Measurements from ENCODE around the gene PTPRD.

PTPRD gene

GRCh38 chr9:9799287-9799686 is 813.5 kb downstream of the PTPRD start:
- no peaks in the 10 kb centered on the region for H3K9me3 ChIP-seq (ENCODE audit: control insufficient read depth, insufficient read depth, low read length)
- 0 out of 2 replicates have a peak, but pooled peaks cover 4% of the 10 kb centered on the region for H3K4me1 ChIP-seq (ENCODE audit: insufficient read depth, low read length)
- no peak overlapping the region for H3K9ac ChIP-seq (ENCODE audit: low read depth, low read length)
- no peaks in the 10 kb centered on the region for H3K36me3 ChIP-seq (ENCODE audit: insufficient read depth, low read length)

GRCh38 chr9:9792144-9792857 is 820.5 kb downstream of the PTPRD start:
- no peak overlapping the region for H3K9ac ChIP-seq (ENCODE audit: low read depth, low read length)
- no peaks in the 10 kb centered on the region for H3K36me3 ChIP-seq (ENCODE audit: insufficient read depth, low read length)
- no peaks in the 10 kb centered on the region for H3K9me3 ChIP-seq (ENCODE audit: control insufficient read depth, insufficient read depth, low read length)
- H3K4me1 ChIP-seq (ENCODE audit: insufficient read depth, low read length), result no peaks in the 10 kb centered on the region

- H3K9me3 ChIP-seq (ENCODE audit: control insufficient read depth, insufficient read depth, low read length), result no peaks in the 10 kb centered on the region
- no peaks in the 10 kb centered on the region for H3K36me3 ChIP-seq (ENCODE audit: insufficient read depth, low read length)
- H3K4me1 ChIP-seq (ENCODE audit: insufficient read depth, low read length), result no peaks in the 10 kb centered on the region
- H3K9ac ChIP-seq (ENCODE audit: low read depth, low read length), result no peak overlapping the region
Measured at GRCh38 chr9:9791611-9792010, 821.2 kb downstream of the PTPRD start.

GRCh38 chr9:9790216-9790872 is 822.5 kb downstream of the PTPRD start:
- Histone ChIP-seq H3K36me3 (ENCODE audit: insufficient read depth, low read length) (no peaks in the 10 kb centered on the region), H3K9me3 (ENCODE audit: control insufficient read depth, insufficient read depth, low read length) (no peaks in the 10 kb centered on the region), H3K9ac (ENCODE audit: low read depth, low read length) (no peak overlapping the region), H3K4me1 (ENCODE audit: insufficient read depth, low read length) (no peaks in the 10 kb centered on the region)

- Histone ChIP-seq H3K9ac (ENCODE audit: low read depth, low read length) (no peak overlapping the region), H3K9me3 (ENCODE audit: control insufficient read depth, insufficient read depth, low read length) (no peaks in the 10 kb centered on the region), H3K36me3 (ENCODE audit: insufficient read depth, low read length) (no peaks in the 10 kb centered on the region), H3K4me1 (ENCODE audit: insufficient read depth, low read length) (no peaks in the 10 kb centered on the region)
Measured at GRCh38 chr9:9783711-9784110, 829.1 kb downstream of the PTPRD start.

- no peaks in the 10 kb centered on the region for H3K9me3 ChIP-seq (ENCODE audit: control insufficient read depth, insufficient read depth, low read length)
Measured at GRCh38 chr9:9783211-9783610, 829.6 kb downstream of the PTPRD start.

GRCh38 chr9:9778293-9778692 is 834.5 kb downstream of the PTPRD start:
- H3K9ac ChIP-seq (ENCODE audit: low read depth, low read length), result no peak overlapping the region
- no peaks in the 10 kb centered on the region for H3K4me1 ChIP-seq (ENCODE audit: insufficient read depth, low read length)
- H3K36me3 ChIP-seq (ENCODE audit: insufficient read depth, low read length), result no peaks in the 10 kb centered on the region
- no peaks in the 10 kb centered on the region for H3K9me3 ChIP-seq (ENCODE audit: control insufficient read depth, insufficient read depth, low read length)

More at GRCh38 chr9:9783211-9783610, 829.6 kb downstream of the PTPRD start:
- Histone ChIP-seq H3K36me3 (ENCODE audit: insufficient read depth, low read length) (no peaks in the 10 kb centered on the region), H3K9ac (ENCODE audit: low read depth, low read length) (no peak overlapping the region), H3K4me1 (ENCODE audit: insufficient read depth, low read length) (no peaks in the 10 kb centered on the region)

- no peaks in the 10 kb centered on the region for H3K36me3 ChIP-seq (ENCODE audit: insufficient read depth, low read length)
- H3K9ac ChIP-seq (ENCODE audit: low read depth, low read length), result no peak overlapping the region
- H3K9me3 ChIP-seq (ENCODE audit: control insufficient read depth, insufficient read depth, low read length), result no peaks in the 10 kb centered on the region
- H3K4me1 ChIP-seq (ENCODE audit: insufficient read depth, low read length), result no peaks in the 10 kb centered on the region
Measured at GRCh38 chr9:9774471-9774870, 838.3 kb downstream of the PTPRD start.

- no peak overlapping the region for H3K9ac ChIP-seq (ENCODE audit: low read depth, low read length)
- no peaks in the 10 kb centered on the region for H3K36me3 ChIP-seq (ENCODE audit: insufficient read depth, low read length)
- H3K4me1 ChIP-seq (ENCODE audit: insufficient read depth, low read length), result no peaks in the 10 kb centered on the region
Measured at GRCh38 chr9:9771314-9771713, 841.5 kb downstream of the PTPRD start.

GRCh38 chr9:9764821-9765220 is 848.0 kb downstream of the PTPRD start:
- Histone ChIP-seq H3K9ac (ENCODE audit: low read depth, low read length) (no peak overlapping the region), H3K4me1 (ENCODE audit: insufficient read depth, low read length) (no peaks in the 10 kb centered on the region), H3K9me3 (ENCODE audit: control insufficient read depth, insufficient read depth, low read length) (no peaks in the 10 kb centered on the region), H3K36me3 (ENCODE audit: insufficient read depth, low read length) (no peaks in the 10 kb centered on the region)

More at GRCh38 chr9:9771314-9771713, 841.5 kb downstream of the PTPRD start:
- H3K9me3 ChIP-seq (ENCODE audit: control insufficient read depth, insufficient read depth, low read length), result no peaks in the 10 kb centered on the region

GRCh38 chr9:9754186-9754585 is 858.6 kb downstream of the PTPRD start:
- H3K36me3 ChIP-seq (ENCODE audit: insufficient read depth, low read length), result no peaks in the 10 kb centered on the region
- no peak overlapping the region for H3K9ac ChIP-seq (ENCODE audit: low read depth, low read length)
- H3K4me1 ChIP-seq (ENCODE audit: insufficient read depth, low read length), result peaks cover 4% of the 10 kb centered on the region; the same call in 1 of the 2 replicates
- no peaks in the 10 kb centered on the region for H3K9me3 ChIP-seq (ENCODE audit: control insufficient read depth, insufficient read depth, low read length)

GRCh38 chr9:9753266-9753665 is 859.5 kb downstream of the PTPRD start:
- H3K9me3 ChIP-seq (ENCODE audit: control insufficient read depth, insufficient read depth, low read length), result no peaks in the 10 kb centered on the region
- H3K4me1 ChIP-seq (ENCODE audit: insufficient read depth, low read length), result peaks cover 4% of the 10 kb centered on the region; the same call in 1 of the 2 replicates
- H3K36me3 ChIP-seq (ENCODE audit: insufficient read depth, low read length), result no peaks in the 10 kb centered on the region
- H3K9ac ChIP-seq (ENCODE audit: low read depth, low read length), result no peak overlapping the region

- no peaks in the 10 kb centered on the region for H3K36me3 ChIP-seq (ENCODE audit: insufficient read depth, low read length)
- peaks cover 4% of the 10 kb centered on the region; the same call in 1 of the 2 replicates for H3K4me1 ChIP-seq (ENCODE audit: insufficient read depth, low read length)
- no peak overlapping the region for H3K9ac ChIP-seq (ENCODE audit: low read depth, low read length)
- no peaks in the 10 kb centered on the region for H3K9me3 ChIP-seq (ENCODE audit: control insufficient read depth, insufficient read depth, low read length)
Measured at GRCh38 chr9:9752722-9753121, 860.1 kb downstream of the PTPRD start.

GRCh38 chr9:9751996-9752395 is 860.8 kb downstream of the PTPRD start:
- Histone ChIP-seq H3K9ac (ENCODE audit: low read depth, low read length) (no peak overlapping the region), H3K4me1 (ENCODE audit: insufficient read depth, low read length) (peaks cover 4% of the 10 kb centered on the region; the same call in 1 of the 2 replicates), H3K9me3 (ENCODE audit: control insufficient read depth, insufficient read depth, low read length) (no peaks in the 10 kb centered on the region), H3K36me3 (ENCODE audit: insufficient read depth, low read length) (no peaks in the 10 kb centered on the region)

GRCh38 chr9:9750719-9751118 is 862.1 kb downstream of the PTPRD start:
- Histone ChIP-seq H3K4me1 (ENCODE audit: insufficient read depth, low read length) (peaks cover 4% of the 10 kb centered on the region; the same call in 1 of the 2 replicates), H3K9ac (ENCODE audit: low read depth, low read length) (no peak overlapping the region)

More at GRCh38 chr9:9750719-9751118, 862.1 kb downstream of the PTPRD start:
- no peaks in the 10 kb centered on the region for H3K36me3 ChIP-seq (ENCODE audit: insufficient read depth, low read length)
- no peaks in the 10 kb centered on the region for H3K9me3 ChIP-seq (ENCODE audit: control insufficient read depth, insufficient read depth, low read length)
